Vagina (tissue), 2 donors: ENCODE measurements around the gene VCX3B. TPM values are rescaled to one million over a fixed set of nuclear protein-coding genes. Genes with fewer than 3 reads are reported as not detected.
"Not testable (repeated sequence)": the region's sequence is repeated elsewhere in the genome, so short reads cannot be mapped to it uniquely, and the experiment has no call there.

ENCODE experiments used
- DNase-seq, 2 donors: peaks; one replicate each; pipeline ENCODE4 v3.0.0-alpha.2; 2017; ENCODE audit errors: extremely low spot score in 2 of 2
- H3K27ac ChIP-seq: fragments of 200-600 bp; sonication (generic); one replicate; pipeline ENCODE4 v1.5.1; 2019
- H3K27me3 ChIP-seq: fragments of 200-600 bp; sonication (generic); one replicate; pipeline ENCODE4 v1.5.1; 2019
- H3K36me3 ChIP-seq, 2 donors: fragments of 200-600 bp; sonication (generic); one replicate each; pipeline ENCODE4 v1.5.1; 2017 to 2019
- H3K4me1 ChIP-seq: fragments of 200-600 bp; sonication (generic); one replicate; pipeline ENCODE4 v1.5.1; 2019
- H3K4me3 ChIP-seq, 2 donors: fragments of 200-600 bp; sonication (generic); 1 replicate in 1 of 2; 2 replicates in 1 of 2; pipeline ENCODE4 v1.5.1; 2016 to 2019
- H3K9me3 ChIP-seq: fragments of 200-600 bp; sonication (generic); one replicate; pipeline ENCODE4 v1.5.1; 2019
- POLR2A ChIP-seq, 2 donors: fragments of 450-650 bp; IDR thresholded peaks; one replicate each; pipeline ENCODE4 v1.6.1; 2017; ENCODE audit warnings: antibody characterized with exemption in 2 of 2, mild to moderate bottlenecking in 2 of 2, moderate library complexity in 2 of 2
- POLR2AphosphoS5 ChIP-seq, 2 donors: sonication (generic); formaldehyde crosslinking; IDR thresholded peaks; one replicate each; pipeline ENCODE4 v1.9.0; 2017; ENCODE audit warnings: antibody characterized with exemption in 2 of 2, mild to moderate bottlenecking in 2 of 2, low read depth in 1 of 2; ENCODE audit not compliant: insufficient read depth in 1 of 2
- intact Hi-C: fragments of 100-400 bp; cut with DNase I; formaldehyde crosslinking; loops from one replicate; pipeline ENCODE4 v1.15.1; 2023
- total RNA-seq: library from RNA; depleted of rRNA; stranded (reverse); fragments of >200 nt; gene quantifications from one replicate; pipeline ENCODE4 v1.2.3, GENCODE V29; 2016
- TF ChIP-seq, protein P1 (sequence below), 3 experiments: fragments of 450-650 bp in 2 of 3; fragments of 200-600 bp in 1 of 3; sonication (generic) in 1 of 3; IDR thresholded peaks; one replicate each; pipeline ENCODE4 v1.5.1; 2017 to 2019; ENCODE audit warnings: antibody characterized with exemption in 3 of 3, mild to moderate bottlenecking in 2 of 3, moderate library complexity in 2 of 3

Gene VCX3B
- total RNA-seq = not detected

DNA sequence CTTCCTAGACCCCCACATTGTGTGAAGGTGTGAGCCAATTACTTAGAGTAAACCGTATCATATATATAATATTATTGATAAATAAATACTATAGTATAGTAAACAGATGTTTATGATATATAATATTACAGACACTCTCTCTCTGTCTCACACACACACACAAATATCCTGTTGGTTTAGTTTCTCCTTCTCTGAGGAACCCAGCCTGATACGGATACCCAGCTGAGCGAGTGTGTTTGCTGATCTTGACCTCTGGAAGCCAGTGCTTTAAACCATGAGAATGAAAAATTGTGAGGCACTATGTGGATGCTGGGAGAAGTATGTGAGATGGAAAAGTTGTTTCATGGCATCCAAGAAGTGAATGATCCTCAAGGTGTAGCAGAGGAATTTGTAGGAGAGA lies at the start of gene VCX3B:
TSS of gene VCX3B (plus strand) at position 301 of the 400 bp plus-strand sequence. CDS start 621 bp downstream, outside the sequence.
- intact Hi-C loops, H3K27me3 ChIP-seq, H3K4me1 ChIP-seq, H3K36me3 ChIP-seq, H3K27ac ChIP-seq, H3K4me3 ChIP-seq, H3K9me3 ChIP-seq, DNase-seq: not testable (repeated sequence)

GRCh38 chrX:8418301-8418700 lies 46.3 kb upstream of the VCX3B start:
- Histone ChIP-seq H3K4me3 (no peak overlapping the region), H3K9me3 (no peaks in the 10 kb centered on the region)
- intact Hi-C loops = no loop called here

GRCh38 chrX:8424912-8425311 lies 39.7 kb upstream of the VCX3B start:
- DNase-seq = no peak
- H3K36me3 ChIP-seq = no peaks in the 10 kb centered on the region
- intact Hi-C loops = no loop called here
- no peak overlapping the region for H3K27ac ChIP-seq
- no peaks in the 10 kb centered on the region for H3K9me3 ChIP-seq
- TF ChIP-seq POLR2AphosphoS5 (IDR thresholded peaks at IDR 0.05; ENCODE audit: insufficient read depth in 1 of 2, low read depth in 1 of 2) (no peak), POLR2A (IDR thresholded peaks at IDR 0.05) (no peak)
- TF ChIP-seq, protein P1, sequence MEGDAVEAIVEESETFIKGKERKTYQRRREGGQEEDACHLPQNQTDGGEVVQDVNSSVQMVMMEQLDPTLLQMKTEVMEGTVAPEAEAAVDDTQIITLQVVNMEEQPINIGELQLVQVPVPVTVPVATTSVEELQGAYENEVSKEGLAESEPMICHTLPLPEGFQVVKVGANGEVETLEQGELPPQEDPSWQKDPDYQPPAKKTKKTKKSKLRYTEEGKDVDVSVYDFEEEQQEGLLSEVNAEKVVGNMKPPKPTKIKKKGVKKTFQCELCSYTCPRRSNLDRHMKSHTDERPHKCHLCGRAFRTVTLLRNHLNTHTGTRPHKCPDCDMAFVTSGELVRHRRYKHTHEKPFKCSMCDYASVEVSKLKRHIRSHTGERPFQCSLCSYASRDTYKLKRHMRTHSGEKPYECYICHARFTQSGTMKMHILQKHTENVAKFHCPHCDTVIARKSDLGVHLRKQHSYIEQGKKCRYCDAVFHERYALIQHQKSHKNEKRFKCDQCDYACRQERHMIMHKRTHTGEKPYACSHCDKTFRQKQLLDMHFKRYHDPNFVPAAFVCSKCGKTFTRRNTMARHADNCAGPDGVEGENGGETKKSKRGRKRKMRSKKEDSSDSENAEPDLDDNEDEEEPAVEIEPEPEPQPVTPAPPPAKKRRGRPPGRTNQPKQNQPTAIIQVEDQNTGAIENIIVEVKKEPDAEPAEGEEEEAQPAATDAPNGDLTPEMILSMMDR (IDR thresholded peaks at IDR 0.05) = no peak
- H3K4me3 ChIP-seq = no peak overlapping the region
- no peaks in the 10 kb centered on the region for H3K27me3 ChIP-seq
- H3K4me1 ChIP-seq = no peaks in the 10 kb centered on the region

More at GRCh38 chrX:8418301-8418700, 46.3 kb upstream of the VCX3B start:
- no peaks in the 10 kb centered on the region for H3K4me1 ChIP-seq
- no peak for DNase-seq
- no peaks in the 10 kb centered on the region for H3K27me3 ChIP-seq
- TF ChIP-seq, protein P1 (IDR thresholded peaks at IDR 0.05) = no peak
- no peak for TF ChIP-seq POLR2A (IDR thresholded peaks at IDR 0.05)
- TF ChIP-seq POLR2AphosphoS5 (IDR thresholded peaks at IDR 0.05; ENCODE audit: insufficient read depth in 1 of 2, low read depth in 1 of 2) = no peak
- no peaks in the 10 kb centered on the region for H3K36me3 ChIP-seq
- H3K27ac ChIP-seq = no peak overlapping the region

GRCh38 chrX:8429692-8430249 lies 34.9 kb upstream of the VCX3B start:
- intact Hi-C loops = no loop called here
- no peak for DNase-seq
- Histone ChIP-seq H3K4me3 (no peak overlapping the region), H3K9me3 (no peaks in the 10 kb centered on the region), H3K4me1 (no peaks in the 10 kb centered on the region), H3K27me3 (no peaks in the 10 kb centered on the region), H3K27ac (no peak overlapping the region), H3K36me3 (no peaks in the 10 kb centered on the region)
- no peak for TF ChIP-seq POLR2AphosphoS5 (IDR thresholded peaks at IDR 0.05; ENCODE audit: insufficient read depth in 1 of 2, low read depth in 1 of 2)
- TF ChIP-seq POLR2A (IDR thresholded peaks at IDR 0.05) = no peak
- TF ChIP-seq, protein P1 (IDR thresholded peaks at IDR 0.05) = no peak

- Histone ChIP-seq H3K4me1 (no peaks in the 10 kb centered on the region), H3K36me3 (no peaks in the 10 kb centered on the region), H3K4me3 (no peak overlapping the region), H3K27ac (no peak overlapping the region), H3K27me3 (no peaks in the 10 kb centered on the region), H3K9me3 (no peaks in the 10 kb centered on the region)
- TF ChIP-seq POLR2A (IDR thresholded peaks at IDR 0.05) (no peak), POLR2AphosphoS5 (IDR thresholded peaks at IDR 0.05; ENCODE audit: insufficient read depth in 1 of 2, low read depth in 1 of 2) (no peak)
- TF ChIP-seq, protein P1 (IDR thresholded peaks at IDR 0.05) = no peak
- DNase-seq = no peak
- intact Hi-C loops = no loop called here
These were observed 34.2 kb upstream of the VCX3B start for GRCh38 chrX:8430444-8430843.
